Neural progenitor cell (in vitro differentiated cells): ENCODE results near the gene MAD1L1. TPM values are rescaled to one million over a fixed set of nuclear protein-coding genes. Genes with fewer than 3 reads are reported as not detected.

Source experiments
- DNase-seq: peaks from one replicate; pipeline ENCODE4 v3.0.0-alpha.2; 2016; ENCODE audit warnings: low spot score
- H2AFZ ChIP-seq: fragments of 200-600 bp; sonication (generic); replicated peaks from 2 replicates; pipeline ENCODE4 v1.6.1; 2016; ENCODE audit warnings: antibody characterized with exemption
- H3F3A ChIP-seq: fragments of 200-600 bp; sonication (generic); 2 replicates; pipeline ENCODE4 v1.6.1; 2016; ENCODE audit warnings: antibody characterized with exemption, low read depth
- H3K27ac ChIP-seq: fragments of 200-600 bp; sonication (generic); 2 replicates; pipeline ENCODE4 v1.5.1; 2016; ENCODE audit warnings: mild to moderate bottlenecking
- H3K27me3 ChIP-seq: fragments of 200-600 bp; sonication (generic); 2 replicates; pipeline ENCODE4 v1.6.1; 2016; ENCODE audit warnings: mild to moderate bottlenecking, moderate library complexity
- H3K36me3 ChIP-seq: fragments of 200-600 bp; sonication (generic); 2 replicates; pipeline ENCODE4 v1.5.1; 2016
- H3K4me1 ChIP-seq: fragments of 200-600 bp; sonication (generic); 2 replicates; pipeline ENCODE4 v1.6.1; 2016; ENCODE audit warnings: mixed run types
- H3K4me2 ChIP-seq: fragments of 200-600 bp; sonication (generic); 2 replicates; pipeline ENCODE4 v1.6.1; 2016
- H3K4me3 ChIP-seq: fragments of 200-600 bp; sonication (generic); 2 replicates; pipeline ENCODE4 v1.5.1; 2016
- H3K79me2 ChIP-seq: fragments of 200-600 bp; sonication (generic); 2 replicates; pipeline ENCODE4 v1.6.1; 2016; ENCODE audit warnings: low read depth
- H3K9ac ChIP-seq: fragments of 200-600 bp; sonication (generic); 2 replicates; pipeline ENCODE4 v1.6.1; 2016
- H3K9me3 ChIP-seq: fragments of 200-600 bp; sonication (generic); 2 replicates; pipeline ENCODE4 v1.5.1; 2016; ENCODE audit warnings: low read depth
- H4K20me1 ChIP-seq: fragments of 200-600 bp; sonication (generic); 2 replicates; pipeline ENCODE4 v1.6.1; 2016; ENCODE audit warnings: low read depth
- H3K27ac Mint-ChIP-seq: 3 replicates; pipeline ENCODE4 v1.8.0; 2021; ENCODE audit warnings: mixed read lengths
- H3K27me3 Mint-ChIP-seq: 2 replicates; pipeline ENCODE4 v1.8.0; 2022; ENCODE audit warnings: low read depth, mild to moderate bottlenecking, inconsistent platforms, moderate library complexity, mixed read lengths; ENCODE audit not compliant: insufficient read depth
- H3K36me3 Mint-ChIP-seq: 3 replicates; pipeline ENCODE4 v1.8.0; 2021; ENCODE audit warnings: mixed read lengths
- H3K4me1 Mint-ChIP-seq: 3 replicates; pipeline ENCODE4 v1.8.0; 2021; ENCODE audit warnings: mixed read lengths
- H3K4me3 Mint-ChIP-seq: 3 replicates; pipeline ENCODE4 v1.8.0; 2021; ENCODE audit warnings: mild to moderate bottlenecking, moderate library complexity, mixed read lengths
- H3K9me3 Mint-ChIP-seq: 3 replicates; pipeline ENCODE4 v1.8.0; 2020; ENCODE audit warnings: mixed read lengths
- CTCF ChIP-seq: fragments of 200-600 bp; sonication (generic); IDR thresholded peaks from 2 replicates; pipeline ENCODE4 v1.5.1; 2017; ENCODE audit warnings: antibody characterized with exemption, mild to moderate bottlenecking
- EZH2 ChIP-seq: fragments of 200-600 bp; sonication (generic); IDR thresholded peaks from 2 replicates; pipeline ENCODE4 v1.6.1; 2017; ENCODE audit warnings: antibody characterized with exemption, mild to moderate bottlenecking, moderate library complexity
- EZH2phosphoT487 ChIP-seq: fragments of 200-600 bp; sonication (generic); IDR thresholded peaks from 2 replicates; pipeline ENCODE4 v1.6.1; 2017; ENCODE audit warnings: antibody characterized with exemption
- total RNA-seq: library from RNA; depleted of rRNA; stranded (reverse); fragments of >200 nt; gene quantifications from 2 replicates; pipeline ENCODE4 v1.2.3, GENCODE V29; 2015; ENCODE audit warnings: low replicate concordance

Gene MAD1L1
- total RNA-seq, 1 donor from 2014 or later = 23.7 TPM

DNA sequence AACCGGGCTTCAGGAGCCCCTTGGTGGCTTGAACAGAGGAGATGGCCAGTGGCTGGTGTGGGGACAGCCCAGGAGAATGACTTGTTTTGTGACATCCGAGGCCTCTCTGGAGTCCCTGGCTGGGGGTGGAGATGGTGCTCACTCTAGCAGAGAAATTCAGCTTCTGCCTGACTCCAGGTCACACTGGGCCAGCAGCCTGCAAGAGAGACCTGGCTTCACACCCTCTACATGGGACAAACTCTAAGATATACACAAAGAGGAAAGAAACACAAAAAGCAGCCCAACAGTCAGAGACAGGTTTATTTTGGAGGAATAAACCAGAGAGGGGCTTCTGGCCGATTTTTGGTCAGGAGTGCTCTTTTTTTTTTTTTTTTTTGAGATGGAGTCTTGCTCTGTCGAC lies 429.8 kb downstream of the MAD1L1 start:
- no peak overlapping the region for H3K9ac ChIP-seq
- H3K4me2 ChIP-seq = no peak overlapping the region
- H3K4me3 Mint-ChIP-seq = no peak overlapping the region
- no peaks in the 10 kb centered on the region for H3K27me3 ChIP-seq
- no peaks in the 10 kb centered on the region for H3K79me2 ChIP-seq
- H2AFZ ChIP-seq = no peak overlapping the region
- peaks cover 27% of the 10 kb centered on the region for H3K9me3 Mint-ChIP-seq
- H3K4me1 ChIP-seq = no peaks in the 10 kb centered on the region
- H3F3A ChIP-seq = no peaks in the 10 kb centered on the region
- no peaks in the 10 kb centered on the region for H3K36me3 Mint-ChIP-seq
- H3K27me3 Mint-ChIP-seq = peaks cover 10% of the 10 kb centered on the region
- no peak overlapping the region for H3K27ac Mint-ChIP-seq
- TF ChIP-seq EZH2phosphoT487 = no peak
- TF ChIP-seq CTCF = no peak
- TF ChIP-seq EZH2 = no peak
- no peak overlapping the region for H3K4me3 ChIP-seq
- no peaks in the 10 kb centered on the region for H3K36me3 ChIP-seq
- H3K4me1 Mint-ChIP-seq = peaks cover 3% of the 10 kb centered on the region
- DNase-seq = no peak
- no peaks in the 10 kb centered on the region for H3K9me3 ChIP-seq
- no peak overlapping the region for H3K27ac ChIP-seq
- no peaks in the 10 kb centered on the region for H4K20me1 ChIP-seq

DNA sequence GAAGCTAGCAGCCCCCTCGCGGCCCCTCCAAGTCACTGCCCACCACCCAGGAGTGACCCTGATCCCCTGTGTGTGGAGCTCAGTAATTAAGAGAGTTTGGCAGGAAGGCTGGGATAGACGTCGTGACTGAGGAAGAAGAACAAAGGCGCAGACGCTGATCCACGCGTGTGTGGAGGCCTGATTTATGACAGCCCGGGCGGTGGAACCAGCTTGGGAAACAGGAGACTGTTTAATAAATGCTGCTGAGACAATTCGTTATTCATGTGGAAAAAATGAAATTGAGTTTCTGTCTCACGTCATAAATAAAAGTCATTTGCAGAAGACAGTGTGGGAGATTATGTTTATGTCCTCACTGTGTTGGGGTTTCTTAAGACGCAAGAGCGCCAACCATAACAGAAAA lies 431.8 kb downstream of the MAD1L1 start:
- peaks cover 31% of the 10 kb centered on the region for H3K9me3 Mint-ChIP-seq
- H3K27me3 Mint-ChIP-seq = peaks cover 10% of the 10 kb centered on the region
- no peak overlapping the region for H3K4me3 Mint-ChIP-seq

GRCh38 chr7:1798191-1798590 lies 434.6 kb downstream of the MAD1L1 start:
- H3K27ac ChIP-seq = no peak overlapping the region
- peaks cover 8% of the 10 kb centered on the region for H3K9me3 ChIP-seq
- no peak for TF ChIP-seq CTCF
- no peak for TF ChIP-seq EZH2
- TF ChIP-seq EZH2phosphoT487 = no peak
- peaks cover 7% of the 10 kb centered on the region for H3K27me3 Mint-ChIP-seq
- no peaks in the 10 kb centered on the region for H3F3A ChIP-seq
- no peaks in the 10 kb centered on the region for H3K4me1 Mint-ChIP-seq
- H3K9me3 Mint-ChIP-seq = peaks cover 42% of the 10 kb centered on the region
- no peaks in the 10 kb centered on the region for H3K27me3 ChIP-seq
- no peaks in the 10 kb centered on the region for H3K36me3 ChIP-seq
- no peaks in the 10 kb centered on the region for H4K20me1 ChIP-seq
- no peaks in the 10 kb centered on the region for H3K79me2 ChIP-seq
- no peak overlapping the region for H2AFZ ChIP-seq
- no peak overlapping the region for H3K9ac ChIP-seq
- H3K27ac Mint-ChIP-seq = no peak overlapping the region
- H3K4me3 ChIP-seq = no peak overlapping the region
- H3K4me3 Mint-ChIP-seq = no peak overlapping the region
- DNase-seq = no peak
- H3K4me1 ChIP-seq = no peaks in the 10 kb centered on the region
- no peak overlapping the region for H3K4me2 ChIP-seq
- no peaks in the 10 kb centered on the region for H3K36me3 Mint-ChIP-seq

More for the DNA sequence above, 431.8 kb downstream of the MAD1L1 start:
- Histone ChIP-seq H3K27me3 (no peaks in the 10 kb centered on the region), H3F3A (no peaks in the 10 kb centered on the region), H3K36me3 (no peaks in the 10 kb centered on the region), H3K4me1 (no peaks in the 10 kb centered on the region), H3K9ac (no peak overlapping the region), H3K9me3 (no peaks in the 10 kb centered on the region), H2AFZ (no peak overlapping the region), H3K4me2 (no peak overlapping the region), H3K27ac (no peak overlapping the region), H3K79me2 (no peaks in the 10 kb centered on the region), H4K20me1 (no peaks in the 10 kb centered on the region), H3K4me3 (no peak overlapping the region)
- peaks cover 3% of the 10 kb centered on the region for H3K4me1 Mint-ChIP-seq
- no peak overlapping the region for H3K27ac Mint-ChIP-seq
- H3K36me3 Mint-ChIP-seq = no peaks in the 10 kb centered on the region
- TF ChIP-seq EZH2phosphoT487 (no peak), EZH2 (no peak), CTCF (no peak)
- DNase-seq = no peak
